ENCODE measurements around the gene ATN1. TPM values are rescaled to one million over a fixed set of nuclear protein-coding genes. Genes with fewer than 3 reads are reported as not detected.
A peak's percentile ranks its signal among the peaks of the same experiment; 100 is the strongest.
"Not testable (repeated sequence)": the region's sequence is repeated elsewhere in the genome, so short reads cannot be mapped to it uniquely, and the experiment has no call there.

The ATN1 gene, protein sequence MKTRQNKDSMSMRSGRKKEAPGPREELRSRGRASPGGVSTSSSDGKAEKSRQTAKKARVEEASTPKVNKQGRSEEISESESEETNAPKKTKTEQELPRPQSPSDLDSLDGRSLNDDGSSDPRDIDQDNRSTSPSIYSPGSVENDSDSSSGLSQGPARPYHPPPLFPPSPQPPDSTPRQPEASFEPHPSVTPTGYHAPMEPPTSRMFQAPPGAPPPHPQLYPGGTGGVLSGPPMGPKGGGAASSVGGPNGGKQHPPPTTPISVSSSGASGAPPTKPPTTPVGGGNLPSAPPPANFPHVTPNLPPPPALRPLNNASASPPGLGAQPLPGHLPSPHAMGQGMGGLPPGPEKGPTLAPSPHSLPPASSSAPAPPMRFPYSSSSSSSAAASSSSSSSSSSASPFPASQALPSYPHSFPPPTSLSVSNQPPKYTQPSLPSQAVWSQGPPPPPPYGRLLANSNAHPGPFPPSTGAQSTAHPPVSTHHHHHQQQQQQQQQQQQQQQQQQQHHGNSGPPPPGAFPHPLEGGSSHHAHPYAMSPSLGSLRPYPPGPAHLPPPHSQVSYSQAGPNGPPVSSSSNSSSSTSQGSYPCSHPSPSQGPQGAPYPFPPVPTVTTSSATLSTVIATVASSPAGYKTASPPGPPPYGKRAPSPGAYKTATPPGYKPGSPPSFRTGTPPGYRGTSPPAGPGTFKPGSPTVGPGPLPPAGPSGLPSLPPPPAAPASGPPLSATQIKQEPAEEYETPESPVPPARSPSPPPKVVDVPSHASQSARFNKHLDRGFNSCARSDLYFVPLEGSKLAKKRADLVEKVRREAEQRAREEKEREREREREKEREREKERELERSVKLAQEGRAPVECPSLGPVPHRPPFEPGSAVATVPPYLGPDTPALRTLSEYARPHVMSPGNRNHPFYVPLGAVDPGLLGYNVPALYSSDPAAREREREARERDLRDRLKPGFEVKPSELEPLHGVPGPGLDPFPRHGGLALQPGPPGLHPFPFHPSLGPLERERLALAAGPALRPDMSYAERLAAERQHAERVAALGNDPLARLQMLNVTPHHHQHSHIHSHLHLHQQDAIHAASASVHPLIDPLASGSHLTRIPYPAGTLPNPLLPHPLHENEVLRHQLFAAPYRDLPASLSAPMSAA (N-terminal part only)
- total RNA-seq: 100 to 1,000 TPM in 1 of 7 donors, 10 to 100 TPM in 6; 64.7 to 112 (median 81.7) TPM
- polyA plus RNA-seq: 10 to 100 TPM; 10.1 to 42.0 (median 21.4) TPM
- long read RNA-seq, donor 1, partial matches to known transcripts: 27 of 29 reads
- long read RNA-seq, donor 1, other reads (novel, unspliced or antisense): 0 of 29 reads
- long read RNA-seq, donor 2, full-length matches to known transcripts: 2 of 20 reads
- long read RNA-seq, donor 2, partial matches to known transcripts: 18 of 20 reads
- long read RNA-seq, donor 2, other reads (novel, unspliced or antisense): 0 of 20 reads

DNA sequence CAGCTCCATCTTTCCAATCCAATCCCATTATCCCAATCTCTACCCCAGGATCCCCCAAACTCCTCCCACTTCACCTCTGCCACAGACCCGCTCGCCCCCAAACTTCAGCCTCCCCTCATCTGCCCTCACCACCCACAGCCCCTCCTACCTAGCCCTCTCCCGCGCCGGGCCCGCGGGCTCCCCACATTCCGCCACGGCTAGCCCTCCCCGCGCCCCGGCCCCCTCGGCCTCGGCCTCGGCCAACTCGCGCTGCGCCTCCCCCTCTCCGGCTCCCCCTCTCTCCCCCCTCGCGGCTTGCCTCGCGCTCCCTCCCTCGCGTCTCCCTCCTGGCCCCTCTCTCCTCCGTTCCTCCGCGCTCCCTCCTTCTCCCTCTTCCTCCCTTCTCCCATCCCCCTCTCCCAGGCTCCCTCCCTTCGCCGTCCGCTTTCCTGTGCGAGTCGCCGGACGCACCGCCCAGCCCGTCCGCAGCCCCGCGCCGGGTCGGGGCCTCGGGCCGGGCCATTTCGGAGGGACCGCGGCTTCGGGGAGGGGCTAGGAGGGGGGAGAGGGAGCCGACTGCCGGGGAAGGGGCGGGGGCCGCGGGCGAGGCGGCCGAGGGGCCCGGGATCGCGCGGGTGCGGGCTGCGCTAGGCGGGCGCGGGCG is at the start of gene ATN1:
Gene ATN1, plus strand, starts transcription at position 581 of the 643 bp plus-strand sequence. CDS start 6,043 bp downstream, outside the sequence.
- H3K4me1 ChIP-seq: peaks cover 25 to 94% (median 78%) of the 10 kb centered on the region in 6 donors
- peak; percentile 85 to 89 (median 89) for TF ChIP-seq POLR2AphosphoS5 (IDR thresholded peaks at IDR 0.05)
- TF ChIP-seq POLR2A (IDR thresholded peaks at IDR 0.05): no peak
- peak within 1 kb of the TSS; percentile 77 to 96 (median 90) for H3K27ac ChIP-seq
- H3K36me3 ChIP-seq: no peaks in the 10 kb centered on the region
- peaks cover 0 to 18% (median 0%) of the 10 kb centered on the region in 7 donors for H3K27me3 ChIP-seq (replicated peaks in 1 of 7)
- H3K4me3 ChIP-seq: peak within 1 kb of the TSS; percentile 47 to 85 (median 58)
- intact Hi-C loops (cut with DNase I; ENCODE audit: low total_unique reads): no loop called here
- no peaks in the 10 kb centered on the region for H3K9me3 ChIP-seq
- DNase-seq: peak; percentile 90
- WGBS, 5 donors: 0 to 1% (median 0%) methylated on average over 38 to 66 of the region's 66 CpGs

DNA sequence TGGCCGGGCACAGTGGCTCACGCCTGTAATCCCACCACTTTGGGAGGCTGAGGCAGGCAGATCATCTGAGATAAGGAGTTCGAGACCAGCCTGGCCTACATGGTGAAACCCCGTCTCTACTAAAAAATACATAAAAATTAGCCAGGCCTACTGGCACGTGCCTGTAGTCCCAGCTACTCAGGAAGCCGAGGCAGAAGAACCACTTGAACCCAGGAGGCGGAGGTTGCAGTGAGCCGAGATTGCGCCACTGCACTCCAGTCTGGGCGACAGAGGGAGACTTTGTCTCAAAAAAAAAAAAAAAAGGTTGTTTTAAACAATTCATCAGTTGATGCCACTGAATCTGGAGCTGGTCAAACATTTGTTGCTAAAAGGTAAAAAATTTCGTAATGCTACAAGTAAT is 47.9 kb upstream of the ATN1 start:
- H3K9me3 ChIP-seq; H3K27ac ChIP-seq; H3K27me3 ChIP-seq (replicated peaks in 1 of 7); H3K4me1 ChIP-seq; intact Hi-C loops (cut with DNase I; ENCODE audit: low total_unique reads); H3K4me3 ChIP-seq: not testable (repeated sequence)
- H3K36me3 ChIP-seq: peaks cover 0 to 42% (median 13%) of the 10 kb centered on the region in 6 donors
- peak; percentile 28 for DNase-seq
- WGBS, 5 donors: 51 to 78% (median 58%) methylated on average over 11 of the region's 11 CpGs

GRCh38 chr12:6883252-6883651 is 44.5 kb upstream of the ATN1 start:
- Histone ChIP-seq H3K4me3 (no peak overlapping the region), H3K9me3 (no peaks in the 10 kb centered on the region), H3K36me3 (peaks cover 0 to 39% (median 14%) of the 10 kb centered on the region in 6 donors), H3K27ac (no peak overlapping the region), H3K27me3 (replicated peaks in 1 of 7) (no peaks in the 10 kb centered on the region), H3K4me1 (peaks cover 0 to 5% (median 0%) of the 10 kb centered on the region in 6 donors)
- intact Hi-C loops (cut with DNase I; ENCODE audit: low total_unique reads): no loop called here
- TF ChIP-seq POLR2AphosphoS5 (IDR thresholded peaks at IDR 0.05): no peak
- no peak for TF ChIP-seq POLR2A (IDR thresholded peaks at IDR 0.05)
- DNase-seq: no peak
- 88 to 98% (median 95%) methylated on average over 5 of the region's 5 CpGs for WGBS, 5 donors

- DNase-seq: no peak
- intact Hi-C loops (cut with DNase I; ENCODE audit: low total_unique reads): no loop called here
- H3K36me3 ChIP-seq: peaks cover 0 to 39% (median 14%) of the 10 kb centered on the region in 6 donors
- no peak overlapping the region for H3K27ac ChIP-seq
- 93 to 97% (median 97%) methylated on average over 9 to 11 of the region's 11 CpGs for WGBS, 5 donors
- H3K4me3 ChIP-seq: no peak overlapping the region
- H3K27me3 ChIP-seq (replicated peaks in 1 of 7): no peaks in the 10 kb centered on the region
- H3K9me3 ChIP-seq: no peaks in the 10 kb centered on the region
- no peak for TF ChIP-seq POLR2AphosphoS5 (IDR thresholded peaks at IDR 0.05)
- no peak for TF ChIP-seq CTCF (IDR thresholded peaks at IDR 0.05 in 8 of 11, conservative IDR thresholded peaks at IDR 0.05 in 3 of 11)
- no peak for TF ChIP-seq POLR2A (IDR thresholded peaks at IDR 0.05)
- peaks cover 0 to 5% (median 0%) of the 10 kb centered on the region in 6 donors for H3K4me1 ChIP-seq
These were observed 44.1 kb upstream of the ATN1 start for GRCh38 chr12:6883683-6884082.

Data from spleen (tissue), 13 donors.